HG03280 (cell line): ENCODE results near the gene THBS3.
"Not testable (repeated sequence)": the region's sequence is repeated elsewhere in the genome, so short reads cannot be mapped to it uniquely, and the experiment has no call there.

Source experiments
- ATAC-seq: cut with Tn5 transposase; IDR thresholded peaks from one replicate; pipeline ENCODE4 v1.9.1; 2021; ENCODE audit warnings: mild to moderate bottlenecking, moderate library complexity; ENCODE audit not compliant: unreplicated experiment

Gene THBS3

DNA sequence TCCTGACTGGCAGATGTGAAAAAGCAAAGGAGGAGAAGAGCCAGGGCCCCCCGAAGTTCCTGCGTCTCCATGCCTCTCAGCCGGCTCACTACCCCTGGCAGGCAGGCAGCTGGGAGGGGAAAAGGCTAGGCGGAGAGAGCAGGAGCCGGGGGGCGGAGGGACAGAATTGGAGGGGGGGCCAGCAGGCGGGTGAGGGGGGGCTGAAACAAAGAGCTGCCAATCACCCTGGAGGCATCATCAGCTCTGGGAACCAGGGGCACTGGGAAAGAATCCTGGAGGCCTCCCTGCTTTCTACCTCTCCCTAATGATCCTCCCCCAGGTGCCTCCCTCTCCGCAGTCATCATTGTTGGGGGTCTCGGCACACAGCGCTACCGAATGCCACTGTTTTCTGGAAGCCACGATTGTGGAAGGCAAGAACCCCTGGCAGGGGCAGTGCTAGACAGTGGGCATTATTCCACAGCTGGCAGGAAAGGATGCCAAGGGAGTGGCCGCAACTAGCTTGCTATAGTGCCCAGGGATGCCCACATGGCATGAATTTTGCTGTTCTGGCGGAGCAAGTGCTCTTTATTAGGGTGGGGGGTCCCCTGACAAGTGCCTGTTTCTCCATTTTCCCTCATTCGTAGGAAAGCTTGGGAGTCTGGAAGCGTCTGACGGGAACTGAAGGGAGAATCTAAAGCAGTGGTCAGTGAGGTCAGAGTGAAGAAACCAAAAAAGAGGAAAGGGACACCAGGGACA, at the start of gene THBS3:
Gene THBS3, minus strand, starts transcription at position 92 of the 735 bp plus-strand sequence. Its CDS starts 21 bp downstream, at position 71.
- no peak for ATAC-seq

- ATAC-seq, result no peak
Measured at GRCh38 chr1:155256058-155256852, 48.6 kb upstream of the THBS3 start.

- ATAC-seq, result peak; percentile 53
Measured at GRCh38 chr1:155255243-155256007, 47.7 kb upstream of the THBS3 start, which contains the start of gene ENTREP3. TSS of gene ENTREP3 (minus strand) at chr1:155255483. CDS start at chr1:155254877, 606 bp downstream.

DNA sequence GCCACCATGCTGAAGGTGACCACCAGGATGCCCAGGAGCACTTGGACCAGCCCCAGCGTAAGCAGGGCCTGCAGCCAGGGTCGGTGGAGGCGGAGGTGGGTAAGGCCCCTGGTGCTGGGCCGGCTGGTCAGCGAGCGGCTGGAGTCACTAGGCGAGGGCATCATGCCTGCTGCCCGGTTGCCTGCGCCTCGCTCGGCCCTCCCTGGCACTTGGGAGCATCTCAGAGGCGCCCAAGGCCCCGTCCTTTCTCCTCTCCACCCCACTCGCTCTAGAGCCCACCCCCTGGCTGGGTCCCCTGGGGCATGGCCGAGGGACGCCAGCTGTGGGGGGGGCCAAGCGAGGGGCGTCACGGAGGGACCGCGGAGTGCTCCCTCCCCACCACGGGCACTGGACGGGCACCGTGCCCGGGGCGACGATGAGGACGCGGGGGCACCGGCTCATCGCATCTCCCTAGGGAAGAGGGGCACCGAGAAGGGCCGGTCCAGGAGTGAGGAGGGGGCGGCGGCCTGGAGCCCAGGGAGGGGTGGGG, 47.1 kb upstream of the THBS3 start:
- ATAC-seq, result no peak

GRCh38 chr1:155254228-155254713, 46.6 kb upstream of the THBS3 start:
- no peak for ATAC-seq

GRCh38 chr1:155253797-155254196, 46.1 kb upstream of the THBS3 start:
- no peak for ATAC-seq

DNA sequence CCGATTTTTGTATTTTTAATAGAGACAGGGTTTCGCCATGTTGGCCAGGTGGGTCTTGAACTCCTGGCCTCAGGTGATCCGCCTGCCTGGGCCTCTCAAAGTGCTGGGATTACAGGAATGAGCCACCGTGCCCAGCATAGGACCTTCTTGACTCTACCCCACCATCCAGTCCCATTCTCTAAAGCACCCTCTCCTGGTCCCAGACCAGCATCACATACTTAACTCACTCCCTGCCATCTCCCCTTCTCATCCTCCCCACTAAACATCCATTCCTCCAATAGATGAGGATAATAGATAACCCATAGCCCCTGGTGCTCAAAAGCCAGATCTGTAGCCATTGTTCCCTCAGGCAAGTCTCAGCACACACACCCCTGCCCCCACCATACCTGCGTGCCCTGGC, 45.5 kb upstream of the THBS3 start:
- ATAC-seq, result no peak

- ATAC-seq, result no peak
Measured at GRCh38 chr1:155251566-155251965, 43.9 kb upstream of the THBS3 start.

GRCh38 chr1:155250633-155251449, 43.1 kb upstream of the THBS3 start:
- peak; percentile 83 for ATAC-seq

DNA sequence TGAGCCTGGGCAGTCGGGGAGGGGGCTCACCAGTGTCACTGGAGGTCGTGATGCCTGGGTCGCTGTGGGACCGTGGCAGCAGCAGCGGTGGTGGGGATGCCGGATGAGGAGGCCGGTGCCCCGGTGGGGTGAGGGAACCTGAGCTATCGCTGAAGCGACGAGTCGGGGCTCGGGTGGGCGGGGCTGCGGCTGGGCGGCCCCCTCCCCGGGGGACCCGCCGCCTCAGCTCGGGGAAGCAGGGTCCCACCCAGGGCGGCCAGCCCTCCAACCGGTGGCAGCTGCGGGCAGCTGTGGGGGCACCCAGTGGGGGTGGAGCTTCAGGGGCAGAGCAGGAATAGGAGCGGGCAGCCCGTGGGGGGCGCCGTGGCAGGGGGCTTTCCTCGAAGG, 42.5 kb upstream of the THBS3 start:
- ATAC-seq, result peak; percentile 4

GRCh38 chr1:155247667-155248553, 40.2 kb upstream of the THBS3 start:
- ATAC-seq, result no peak

GRCh38 chr1:155246796-155247195, 39.1 kb upstream of the THBS3 start:
- not testable (repeated sequence) for ATAC-seq

GRCh38 chr1:155245163-155245524, 37.4 kb upstream of the THBS3 start:
- ATAC-seq, result no peak

DNA sequence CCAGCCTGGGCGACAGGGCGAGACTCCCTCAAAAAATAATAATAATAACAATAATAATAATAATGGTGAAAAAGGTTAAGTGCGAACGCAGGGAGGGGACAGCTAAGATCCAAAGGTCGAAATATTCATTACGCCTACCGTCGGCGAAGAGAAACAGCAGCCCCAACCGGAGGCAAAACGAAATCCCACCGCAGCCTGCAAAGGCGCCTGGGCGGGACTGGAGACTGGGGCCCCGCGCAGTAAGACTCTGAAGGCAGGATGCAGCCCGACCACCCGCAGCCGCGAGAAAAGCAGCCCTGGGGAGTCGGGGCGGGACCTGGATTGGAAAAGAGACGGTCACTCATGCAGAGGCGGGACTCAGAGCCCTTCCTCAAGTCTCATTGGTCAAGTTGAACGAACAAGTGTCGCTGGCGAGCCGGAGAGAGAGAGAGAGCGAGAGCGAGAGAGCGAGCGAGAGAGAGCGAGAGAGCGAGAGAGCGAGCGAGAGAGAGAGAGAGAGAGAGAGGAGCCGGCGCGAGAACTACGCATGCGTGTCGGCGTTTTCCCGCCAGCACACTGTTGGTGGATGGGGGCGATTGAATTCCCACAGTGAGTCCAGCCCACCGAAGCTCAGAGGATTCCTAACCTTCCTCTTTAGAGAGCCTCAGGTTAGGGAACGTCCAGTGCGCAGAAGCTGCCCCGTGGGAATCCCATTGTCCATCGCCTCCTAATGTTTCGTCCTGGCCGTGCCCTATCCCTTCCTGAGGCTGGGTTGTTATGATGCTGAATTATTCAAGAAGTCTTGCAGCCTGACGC, 36.9 kb upstream of the THBS3 start:
- ATAC-seq, result peak; percentile 87

DNA sequence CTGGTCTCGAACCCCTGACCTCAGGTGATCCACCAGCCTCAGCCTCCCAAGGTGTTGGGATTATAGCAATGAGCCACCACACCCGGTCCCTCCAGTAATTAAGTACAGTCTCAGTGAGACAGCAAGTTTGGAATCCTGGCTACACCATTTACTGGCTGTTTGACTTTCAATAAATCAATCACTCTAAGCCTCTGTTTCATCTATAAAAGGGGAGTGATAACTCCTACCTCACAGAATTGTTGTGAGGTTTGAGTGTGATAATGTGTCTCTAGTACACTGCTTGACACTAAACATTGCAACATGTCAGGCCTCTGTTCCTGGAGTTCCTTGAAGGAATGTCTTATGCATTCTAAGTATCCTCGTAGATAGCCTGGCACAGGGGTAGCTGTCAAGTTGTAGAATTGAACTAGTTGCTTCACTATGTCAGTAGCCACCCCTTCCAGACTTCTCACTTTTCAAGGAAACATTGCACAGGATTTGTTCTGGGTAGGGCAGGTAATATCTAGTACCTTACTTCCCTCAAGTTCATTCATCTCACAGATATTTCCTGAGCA, 35.2 kb upstream of the THBS3 start:
- ATAC-seq, result no peak

DNA sequence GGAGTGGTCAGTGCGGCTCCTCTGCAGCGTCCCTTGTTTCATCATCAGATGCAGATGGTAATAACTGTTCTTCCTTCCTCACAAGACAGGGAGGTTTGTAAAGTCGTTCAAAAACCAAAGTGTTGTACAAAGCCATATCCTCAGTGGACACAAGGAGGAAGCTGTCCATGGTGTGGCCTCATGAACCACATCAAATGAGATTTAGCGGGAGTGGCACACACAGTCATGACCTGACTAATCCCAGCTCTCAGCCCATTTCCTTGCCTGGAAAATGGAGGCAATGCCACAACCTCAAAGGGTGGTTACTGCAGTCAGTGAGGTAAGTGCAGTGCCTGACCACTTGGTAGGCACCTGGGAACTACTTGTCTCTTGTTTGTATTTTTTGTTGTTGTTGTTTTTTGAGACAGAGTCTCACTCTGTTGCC, 34.2 kb upstream of the THBS3 start:
- no peak for ATAC-seq

DNA sequence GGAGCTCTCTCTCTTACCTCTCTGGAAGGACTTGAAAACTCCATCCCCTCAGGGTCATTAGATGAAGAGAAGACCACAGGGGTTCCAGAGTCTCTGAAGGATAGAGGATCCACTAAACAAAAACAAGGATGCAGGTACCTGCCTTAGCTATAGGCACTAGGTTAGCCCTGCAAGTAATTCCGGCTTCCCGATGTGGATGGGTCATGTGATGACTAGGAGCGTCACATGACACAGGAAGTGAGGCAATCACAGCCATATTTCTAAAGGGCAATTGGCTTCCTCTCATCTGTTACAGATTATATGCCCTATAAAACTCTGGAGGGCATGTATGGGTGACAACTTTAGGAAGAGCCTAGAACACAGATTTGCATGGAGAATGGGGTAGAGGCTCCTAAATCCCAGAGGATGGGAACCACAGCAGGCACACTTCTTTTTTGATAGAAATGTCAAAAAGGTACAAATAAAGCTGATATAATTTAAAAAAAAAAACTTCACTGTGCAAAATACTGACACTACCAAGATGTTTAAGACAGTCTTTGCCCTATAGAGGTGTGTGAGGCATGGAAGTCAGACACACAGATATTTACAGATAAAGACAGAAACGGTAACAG, 33.5 kb upstream of the THBS3 start:
- no peak for ATAC-seq

- ATAC-seq, result no peak
Measured at GRCh38 chr1:155236451-155236850, 28.8 kb upstream of the THBS3 start.
